Esophagus squamous epithelium (tissue), 5 donors: ENCODE results near the gene CASP8. TPM values are rescaled to one million over a fixed set of nuclear protein-coding genes. Genes with fewer than 3 reads are reported as not detected.

ENCODE experiments used
- DNase-seq: peaks from one replicate; lab custom pipeline; 2025; lab: John Stamatoyannopoulos, UW
- H3K27ac ChIP-seq, 4 donors: fragments of 200-600 bp; sonication (generic); one replicate each; pipeline ENCODE4 v1.5.1; 2016 to 2019; ENCODE audit warnings: mild to moderate bottlenecking in 1 of 4
- H3K27me3 ChIP-seq, 4 donors: fragments of 200-600 bp; sonication (generic); 1 replicate in 3 of 4; 2 replicates in 1 of 4; pipeline versions ENCODE4 v1.5.1 to v1.6.0; 2017 to 2021; ENCODE audit warnings: antibody characterized with exemption in 1 of 4
- H3K36me3 ChIP-seq, 3 donors: fragments of 200-600 bp; sonication (generic); one replicate each; pipeline ENCODE4 v1.5.1; 2016 to 2019
- H3K4me1 ChIP-seq, 3 donors: fragments of 200-600 bp; sonication (generic); one replicate each; pipeline ENCODE4 v1.5.1; 2017 to 2019
- H3K4me3 ChIP-seq, 4 donors: fragments of 200-600 bp; sonication (generic); 1 replicate in 3 of 4; 2 replicates in 1 of 4; pipeline ENCODE4 v1.5.1; 2016 to 2019; ENCODE audit warnings: mild to moderate bottlenecking in 2 of 4, moderate library complexity in 1 of 4
- H3K9me3 ChIP-seq, 3 donors: fragments of 200-600 bp; sonication (generic); one replicate each; pipeline ENCODE4 v1.5.1; 2016 to 2019
- POLR2A ChIP-seq, 4 donors: fragments of 450-650 bp; IDR thresholded peaks; one replicate each; pipeline ENCODE4 v1.6.1; 2017; ENCODE audit warnings: antibody characterized with exemption in 4 of 4, mild to moderate bottlenecking in 4 of 4, moderate library complexity in 3 of 4
- WGBS, 2 donors: methylation state at CpG; one replicate each; pipeline ENCODE4 v1.1.5; 2018; 5-methylcytosine and 5-hydroxymethylcytosine counted together
- intact Hi-C: fragments of 100-400 bp; cut with DNase I; formaldehyde crosslinking; loops from one replicate; pipeline ENCODE4 v1.15.0; 2022
- small RNA-seq, 4 donors: library from RNA; depleted of rRNA; stranded (forward); fragments of <200 nt; gene quantifications; one replicate each; pipeline ENCODE3, GENCODE V24; 2016
- total RNA-seq, 4 donors: library from RNA; depleted of rRNA; stranded (reverse); fragments of >200 nt; gene quantifications; one replicate each; pipeline ENCODE4 v1.1.0, GENCODE V29; 2016
- TF ChIP-seq, protein P1 (sequence below), 6 experiments: fragments of 450-650 bp in 4 of 6; fragments of 200-600 bp in 2 of 6; sonication (generic) in 2 of 6; IDR thresholded peaks; one replicate each; pipeline ENCODE4 v1.5.1; 2016 to 2019; ENCODE audit warnings: antibody characterized with exemption in 6 of 6, mild to moderate bottlenecking in 4 of 6, moderate library complexity in 4 of 6
- donor health status: DM: yes; HTN: yes; CAD: no.

The CASP8 gene
- total RNA-seq, 4 donors from 2014 or later, result 13.8 to 28.2 (median 22.8) TPM

DNA sequence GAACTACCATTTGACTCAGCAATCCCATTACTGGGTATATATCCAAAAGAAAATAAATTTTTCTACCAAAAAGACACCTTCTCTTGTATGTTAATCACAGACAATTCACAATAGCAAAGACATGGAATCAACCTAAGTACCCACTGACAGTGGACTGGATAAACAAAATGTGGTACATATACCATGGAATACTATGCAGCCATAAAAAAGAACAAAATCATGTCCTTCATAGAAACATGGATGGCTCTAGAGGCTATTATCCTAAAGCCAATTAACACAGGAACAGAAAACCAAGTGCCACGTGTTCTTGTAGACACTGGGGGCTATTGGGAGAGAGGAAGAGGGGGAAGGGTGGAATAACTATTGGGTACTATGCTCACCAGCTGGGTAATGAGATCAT, 69.1 kb downstream of the CASP8 start:
- WGBS, 2 donors, result 29 to 58% methylated on average over 1 of the region's 1 CpG
- Histone ChIP-seq H3K4me1 (no peaks in the 10 kb centered on the region), H3K36me3 (no peaks in the 10 kb centered on the region), H3K27me3 (no peaks in the 10 kb centered on the region), H3K27ac (no peak overlapping the region), H3K9me3 (peaks cover 0 to 5% (median 0%) of the 10 kb centered on the region in 3 donors), H3K4me3 (no peak overlapping the region)
- intact Hi-C loops, result no loop called here
- TF ChIP-seq, protein P1, sequence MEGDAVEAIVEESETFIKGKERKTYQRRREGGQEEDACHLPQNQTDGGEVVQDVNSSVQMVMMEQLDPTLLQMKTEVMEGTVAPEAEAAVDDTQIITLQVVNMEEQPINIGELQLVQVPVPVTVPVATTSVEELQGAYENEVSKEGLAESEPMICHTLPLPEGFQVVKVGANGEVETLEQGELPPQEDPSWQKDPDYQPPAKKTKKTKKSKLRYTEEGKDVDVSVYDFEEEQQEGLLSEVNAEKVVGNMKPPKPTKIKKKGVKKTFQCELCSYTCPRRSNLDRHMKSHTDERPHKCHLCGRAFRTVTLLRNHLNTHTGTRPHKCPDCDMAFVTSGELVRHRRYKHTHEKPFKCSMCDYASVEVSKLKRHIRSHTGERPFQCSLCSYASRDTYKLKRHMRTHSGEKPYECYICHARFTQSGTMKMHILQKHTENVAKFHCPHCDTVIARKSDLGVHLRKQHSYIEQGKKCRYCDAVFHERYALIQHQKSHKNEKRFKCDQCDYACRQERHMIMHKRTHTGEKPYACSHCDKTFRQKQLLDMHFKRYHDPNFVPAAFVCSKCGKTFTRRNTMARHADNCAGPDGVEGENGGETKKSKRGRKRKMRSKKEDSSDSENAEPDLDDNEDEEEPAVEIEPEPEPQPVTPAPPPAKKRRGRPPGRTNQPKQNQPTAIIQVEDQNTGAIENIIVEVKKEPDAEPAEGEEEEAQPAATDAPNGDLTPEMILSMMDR (IDR thresholded peaks at IDR 0.05), result no peak
- no peak for TF ChIP-seq POLR2A (IDR thresholded peaks at IDR 0.05)
- no peak for DNase-seq

Small RNA genes lying within 50 kb of the gene (small RNA-seq; reads per million reads assigned to genes)
- 0 to 0.15 (median 0) reads per million in 4 donors for gene MTND4LP13

Other genes starting within 250 kb of the CASP8 start
- gene HYCC2, start 188.9 kb upstream of the CASP8 start, total RNA-seq, result 10 to 100 TPM in 2 of 4 donors, 1 to 10 TPM in 2; 9.1 to 20.7 (median 11.2) TPM
- 100 to 1,000 TPM in 1 of 4 donors, 10 to 100 TPM in 3; 63.6 to 111 (median 77.3) TPM for gene NDUFB3, start 188.5 kb upstream of the CASP8 start, total RNA-seq
- gene CFLAR, start 144.4 kb upstream of the CASP8 start, total RNA-seq, result 100 to 1,000 TPM in 2 of 4 donors, 10 to 100 TPM in 2; 71.9 to 132 (median 114) TPM
- 10 to 100 TPM in 3 of 4 donors, 1 to 10 TPM in 1; 9.0 to 22.0 (median 15.0) TPM for gene CASP10, start 77.4 kb upstream of the CASP8 start, total RNA-seq
- 1 to 10 TPM in 1 of 4 donors, under 1 TPM in 3; 0.19 to 5.1 (median 0.52) TPM for gene FLACC1, start 96.8 kb downstream of the CASP8 start, total RNA-seq
- 10 to 100 TPM in 2 of 4 donors, 1 to 10 TPM in 2; 7.9 to 32.8 (median 13.7) TPM for gene TRAK2, start 190.9 kb downstream of the CASP8 start, total RNA-seq
- 10 to 100 TPM in 3 of 4 donors, 1 to 10 TPM in 1; 4.8 to 18.2 (median 14.6) TPM for gene STRADB, start 191.2 kb downstream of the CASP8 start, total RNA-seq